ENCODE results near the gene NUMB. TPM values are rescaled to one million over a fixed set of nuclear protein-coding genes. Genes with fewer than 3 reads are reported as not detected.

NUMB gene
- total RNA-seq, 1 experiment from 2014 or later: 42.0 TPM

DNA sequence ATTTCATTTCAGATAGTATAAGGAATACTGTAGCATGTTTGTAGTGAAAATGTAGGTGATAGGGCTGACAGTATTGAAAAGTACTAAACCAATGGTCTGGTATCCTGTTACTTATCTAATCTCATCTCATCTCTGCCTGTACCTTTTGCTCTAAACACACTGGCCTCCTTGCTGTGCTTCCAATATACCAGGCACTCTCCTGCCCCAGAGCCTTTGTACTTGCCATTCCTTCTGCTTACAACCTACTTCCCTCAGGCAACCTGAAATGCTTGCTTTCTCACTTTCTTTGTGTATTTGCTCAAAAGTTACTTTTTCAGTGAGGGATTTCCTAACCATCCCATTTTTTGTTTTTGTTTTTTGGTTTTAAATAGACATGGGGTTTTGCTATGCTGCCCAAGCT lies 119.1 kb downstream of the NUMB start:
- CTCF ChIA-PET: interaction anchor here (1.7 kb wide), 1 partner anchor 44 kb away, joined by 6 read pairs; no protein-coding TSS in a partner anchor
- Mint-ChIP-seq H3K36me3 (no peaks in the 10 kb centered on the region), H3K27ac (no peak overlapping the region), H3K9me3 (no peaks in the 10 kb centered on the region), H3K4me3 (no peak overlapping the region), H3K27me3 (ENCODE audit: low read depth) (no peaks in the 10 kb centered on the region), H3K4me1 (peaks cover 12% of the 10 kb centered on the region)
- TF ChIP-seq OVOL2 (CRISPR knock-in tag; IDR thresholded peaks at IDR 0.05; ENCODE audit: borderline replicate concordance) (no peak), IRF2 (CRISPR knock-in tag; IDR thresholded peaks at IDR 0.05; ENCODE audit: borderline replicate concordance, low read depth) (no peak), ATF1 (CRISPR knock-in tag; IDR thresholded peaks at IDR 0.05) (no peak), USF1 (CRISPR knock-in tag; IDR thresholded peaks at IDR 0.05) (no peak), ZNF263 (CRISPR knock-in tag; IDR thresholded peaks at IDR 0.05; ENCODE audit: low read depth) (no peak)
- POLR2A ChIA-PET: no interaction called here
- DNase-seq (ENCODE audit: low spot score) (no peak), ATAC-seq (no peak)

DNA sequence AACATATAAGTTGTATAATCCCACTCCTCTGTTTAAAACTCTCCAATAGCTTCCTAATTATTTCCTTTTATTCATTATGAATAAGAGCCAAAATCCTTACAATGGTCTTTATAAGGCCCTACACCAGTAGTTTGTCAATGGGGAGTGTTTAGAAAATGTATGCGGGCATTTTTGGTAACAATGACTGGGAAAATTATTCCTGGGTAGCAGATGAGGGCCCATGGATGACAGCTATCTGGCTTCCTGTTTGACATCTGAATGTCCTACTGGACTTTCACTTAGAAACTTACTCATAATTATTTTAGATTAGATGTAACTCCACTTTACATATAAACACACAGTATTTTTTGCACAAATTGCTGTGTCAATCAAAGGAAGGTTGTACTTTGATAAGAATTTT lies 119.8 kb downstream of the NUMB start:
- Mint-ChIP-seq H3K27ac (no peak overlapping the region), H3K4me3 (no peak overlapping the region), H3K27me3 (ENCODE audit: low read depth) (no peaks in the 10 kb centered on the region), H3K9me3 (no peaks in the 10 kb centered on the region), H3K4me1 (peaks cover 12% of the 10 kb centered on the region), H3K36me3 (no peaks in the 10 kb centered on the region)
- CTCF ChIA-PET: interaction anchor here (0.6 kb wide), 1 partner anchor 482 kb away, joined by 6 read pairs; no protein-coding TSS in a partner anchor
- POLR2A ChIA-PET: interaction anchor here (0.6 kb wide), 1 partner anchor 70 kb away, joined by 4 read pairs; no protein-coding TSS in a partner anchor
- ATAC-seq (no peak), DNase-seq (ENCODE audit: low spot score) (no peak)
- no peak for TF ChIP-seq MXD4 (CRISPR knock-in tag; IDR thresholded peaks at IDR 0.05; ENCODE audit: borderline replicate concordance)
- TF ChIP-seq, protein P1, sequence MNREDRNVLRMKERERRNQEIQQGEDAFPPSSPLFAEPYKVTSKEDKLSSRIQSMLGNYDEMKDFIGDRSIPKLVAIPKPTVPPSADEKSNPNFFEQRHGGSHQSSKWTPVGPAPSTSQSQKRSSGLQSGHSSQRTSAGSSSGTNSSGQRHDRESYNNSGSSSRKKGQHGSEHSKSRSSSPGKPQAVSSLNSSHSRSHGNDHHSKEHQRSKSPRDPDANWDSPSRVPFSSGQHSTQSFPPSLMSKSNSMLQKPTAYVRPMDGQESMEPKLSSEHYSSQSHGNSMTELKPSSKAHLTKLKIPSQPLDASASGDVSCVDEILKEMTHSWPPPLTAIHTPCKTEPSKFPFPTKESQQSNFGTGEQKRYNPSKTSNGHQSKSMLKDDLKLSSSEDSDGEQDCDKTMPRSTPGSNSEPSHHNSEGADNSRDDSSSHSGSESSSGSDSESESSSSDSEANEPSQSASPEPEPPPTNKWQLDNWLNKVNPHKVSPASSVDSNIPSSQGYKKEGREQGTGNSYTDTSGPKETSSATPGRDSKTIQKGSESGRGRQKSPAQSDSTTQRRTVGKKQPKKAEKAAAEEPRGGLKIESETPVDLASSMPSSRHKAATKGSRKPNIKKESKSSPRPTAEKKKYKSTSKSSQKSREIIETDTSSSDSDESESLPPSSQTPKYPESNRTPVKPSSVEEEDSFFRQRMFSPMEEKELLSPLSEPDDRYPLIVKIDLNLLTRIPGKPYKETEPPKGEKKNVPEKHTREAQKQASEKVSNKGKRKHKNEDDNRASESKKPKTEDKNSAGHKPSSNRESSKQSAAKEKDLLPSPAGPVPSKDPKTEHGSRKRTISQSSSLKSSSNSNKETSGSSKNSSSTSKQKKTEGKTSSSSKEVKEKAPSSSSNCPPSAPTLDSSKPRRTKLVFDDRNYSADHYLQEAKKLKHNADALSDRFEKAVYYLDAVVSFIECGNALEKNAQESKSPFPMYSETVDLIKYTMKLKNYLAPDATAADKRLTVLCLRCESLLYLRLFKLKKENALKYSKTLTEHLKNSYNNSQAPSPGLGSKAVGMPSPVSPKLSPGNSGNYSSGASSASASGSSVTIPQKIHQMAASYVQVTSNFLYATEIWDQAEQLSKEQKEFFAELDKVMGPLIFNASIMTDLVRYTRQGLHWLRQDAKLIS (CRISPR knock-in tag; IDR thresholded peaks at IDR 0.05; ENCODE audit: borderline replicate concordance): no peak
- TF ChIP-seq, protein P2, sequence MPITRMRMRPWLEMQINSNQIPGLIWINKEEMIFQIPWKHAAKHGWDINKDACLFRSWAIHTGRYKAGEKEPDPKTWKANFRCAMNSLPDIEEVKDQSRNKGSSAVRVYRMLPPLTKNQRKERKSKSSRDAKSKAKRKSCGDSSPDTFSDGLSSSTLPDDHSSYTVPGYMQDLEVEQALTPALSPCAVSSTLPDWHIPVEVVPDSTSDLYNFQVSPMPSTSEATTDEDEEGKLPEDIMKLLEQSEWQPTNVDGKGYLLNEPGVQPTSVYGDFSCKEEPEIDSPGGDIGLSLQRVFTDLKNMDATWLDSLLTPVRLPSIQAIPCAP (CRISPR knock-in tag; IDR thresholded peaks at IDR 0.05): no peak
- TF ChIP-seq, protein P3, sequence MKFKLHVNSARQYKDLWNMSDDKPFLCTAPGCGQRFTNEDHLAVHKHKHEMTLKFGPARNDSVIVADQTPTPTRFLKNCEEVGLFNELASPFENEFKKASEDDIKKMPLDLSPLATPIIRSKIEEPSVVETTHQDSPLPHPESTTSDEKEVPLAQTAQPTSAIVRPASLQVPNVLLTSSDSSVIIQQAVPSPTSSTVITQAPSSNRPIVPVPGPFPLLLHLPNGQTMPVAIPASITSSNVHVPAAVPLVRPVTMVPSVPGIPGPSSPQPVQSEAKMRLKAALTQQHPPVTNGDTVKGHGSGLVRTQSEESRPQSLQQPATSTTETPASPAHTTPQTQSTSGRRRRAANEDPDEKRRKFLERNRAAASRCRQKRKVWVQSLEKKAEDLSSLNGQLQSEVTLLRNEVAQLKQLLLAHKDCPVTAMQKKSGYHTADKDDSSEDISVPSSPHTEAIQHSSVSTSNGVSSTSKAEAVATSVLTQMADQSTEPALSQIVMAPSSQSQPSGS (CRISPR knock-in tag; IDR thresholded peaks at IDR 0.05; ENCODE audit: borderline replicate concordance, low read depth): no peak
- TF ChIP-seq ZSCAN18 (CRISPR knock-in tag; IDR thresholded peaks at IDR 0.05): no peak
- no peak for TF ChIP-seq CBFB (CRISPR knock-in tag; IDR thresholded peaks at IDR 0.05; ENCODE audit: low read depth)
- TF ChIP-seq, protein P4, sequence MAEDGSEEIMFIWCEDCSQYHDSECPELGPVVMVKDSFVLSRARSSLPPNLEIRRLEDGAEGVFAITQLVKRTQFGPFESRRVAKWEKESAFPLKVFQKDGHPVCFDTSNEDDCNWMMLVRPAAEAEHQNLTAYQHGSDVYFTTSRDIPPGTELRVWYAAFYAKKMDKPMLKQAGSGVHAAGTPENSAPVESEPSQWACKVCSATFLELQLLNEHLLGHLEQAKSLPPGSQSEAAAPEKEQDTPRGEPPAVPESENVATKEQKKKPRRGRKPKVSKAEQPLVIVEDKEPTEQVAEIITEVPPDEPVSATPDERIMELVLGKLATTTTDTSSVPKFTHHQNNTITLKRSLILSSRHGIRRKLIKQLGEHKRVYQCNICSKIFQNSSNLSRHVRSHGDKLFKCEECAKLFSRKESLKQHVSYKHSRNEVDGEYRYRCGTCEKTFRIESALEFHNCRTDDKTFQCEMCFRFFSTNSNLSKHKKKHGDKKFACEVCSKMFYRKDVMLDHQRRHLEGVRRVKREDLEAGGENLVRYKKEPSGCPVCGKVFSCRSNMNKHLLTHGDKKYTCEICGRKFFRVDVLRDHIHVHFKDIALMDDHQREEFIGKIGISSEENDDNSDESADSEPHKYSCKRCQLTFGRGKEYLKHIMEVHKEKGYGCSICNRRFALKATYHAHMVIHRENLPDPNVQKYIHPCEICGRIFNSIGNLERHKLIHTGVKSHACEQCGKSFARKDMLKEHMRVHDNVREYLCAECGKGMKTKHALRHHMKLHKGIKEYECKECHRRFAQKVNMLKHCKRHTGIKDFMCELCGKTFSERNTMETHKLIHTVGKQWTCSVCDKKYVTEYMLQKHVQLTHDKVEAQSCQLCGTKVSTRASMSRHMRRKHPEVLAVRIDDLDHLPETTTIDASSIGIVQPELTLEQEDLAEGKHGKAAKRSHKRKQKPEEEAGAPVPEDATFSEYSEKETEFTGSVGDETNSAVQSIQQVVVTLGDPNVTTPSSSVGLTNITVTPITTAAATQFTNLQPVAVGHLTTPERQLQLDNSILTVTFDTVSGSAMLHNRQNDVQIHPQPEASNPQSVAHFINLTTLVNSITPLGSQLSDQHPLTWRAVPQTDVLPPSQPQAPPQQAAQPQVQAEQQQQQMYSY (CRISPR knock-in tag; IDR thresholded peaks at IDR 0.05): no peak
- TF ChIP-seq, protein P5, sequence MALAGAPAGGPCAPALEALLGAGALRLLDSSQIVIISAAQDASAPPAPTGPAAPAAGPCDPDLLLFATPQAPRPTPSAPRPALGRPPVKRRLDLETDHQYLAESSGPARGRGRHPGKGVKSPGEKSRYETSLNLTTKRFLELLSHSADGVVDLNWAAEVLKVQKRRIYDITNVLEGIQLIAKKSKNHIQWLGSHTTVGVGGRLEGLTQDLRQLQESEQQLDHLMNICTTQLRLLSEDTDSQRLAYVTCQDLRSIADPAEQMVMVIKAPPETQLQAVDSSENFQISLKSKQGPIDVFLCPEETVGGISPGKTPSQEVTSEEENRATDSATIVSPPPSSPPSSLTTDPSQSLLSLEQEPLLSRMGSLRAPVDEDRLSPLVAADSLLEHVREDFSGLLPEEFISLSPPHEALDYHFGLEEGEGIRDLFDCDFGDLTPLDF (CRISPR knock-in tag; IDR thresholded peaks at IDR 0.05): no peak
- no peak for TF ChIP-seq CREM (CRISPR knock-in tag; IDR thresholded peaks at IDR 0.05)
- TF ChIP-seq ZNF121 (CRISPR knock-in tag; IDR thresholded peaks at IDR 0.05): no peak
- TF ChIP-seq ZNF219 (CRISPR knock-in tag; IDR thresholded peaks at IDR 0.05; ENCODE audit: borderline replicate concordance): no peak
- no peak for TF ChIP-seq RELA (CRISPR knock-in tag; IDR thresholded peaks at IDR 0.05; ENCODE audit: borderline replicate concordance)
- TF ChIP-seq, protein P6, sequence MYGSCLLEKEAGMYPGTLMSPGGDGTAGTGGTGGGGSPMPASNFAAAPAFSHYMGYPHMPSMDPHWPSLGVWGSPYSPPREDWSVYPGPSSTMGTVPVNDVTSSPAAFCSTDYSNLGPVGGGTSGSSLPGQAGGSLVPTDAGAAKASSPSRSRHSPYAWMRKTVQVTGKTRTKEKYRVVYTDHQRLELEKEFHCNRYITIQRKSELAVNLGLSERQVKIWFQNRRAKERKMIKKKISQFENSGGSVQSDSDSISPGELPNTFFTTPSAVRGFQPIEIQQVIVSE (CRISPR knock-in tag; IDR thresholded peaks at IDR 0.05; ENCODE audit: borderline replicate concordance): no peak
- TF ChIP-seq CREB1 (CRISPR knock-in tag; IDR thresholded peaks at IDR 0.05): no peak
- TF ChIP-seq JUN (CRISPR knock-in tag; IDR thresholded peaks at IDR 0.05): no peak
- no peak for TF ChIP-seq TEAD1 (CRISPR knock-in tag; IDR thresholded peaks at IDR 0.05)

Measured in WTC11 (cell line).